Occipital lobe (tissue), 2 donors: Measurements from ENCODE around the gene SMIM27. TPM values are rescaled to one million over a fixed set of nuclear protein-coding genes. Genes with fewer than 3 reads are reported as not detected.
"Not testable (repeated sequence)": the region's sequence is repeated elsewhere in the genome, so short reads cannot be mapped to it uniquely, and the experiment has no call there.

Source experiments
- DNase-seq: peaks from one replicate; lab custom pipeline; 2025; lab: John Stamatoyannopoulos, UW
- total RNA-seq: library from RNA; depleted of rRNA; stranded (reverse); fragments of >200 nt; gene quantifications from one replicate; pipeline ENCODE4 v1.2.3, GENCODE V29; 2014

The SMIM27 gene
- total RNA-seq, 1 donor from 2014 or later, result 4.4 TPM

GRCh38 chr9:32596936-32597335 is 44.8 kb downstream of the SMIM27 start:
- no peak for DNase-seq

DNA sequence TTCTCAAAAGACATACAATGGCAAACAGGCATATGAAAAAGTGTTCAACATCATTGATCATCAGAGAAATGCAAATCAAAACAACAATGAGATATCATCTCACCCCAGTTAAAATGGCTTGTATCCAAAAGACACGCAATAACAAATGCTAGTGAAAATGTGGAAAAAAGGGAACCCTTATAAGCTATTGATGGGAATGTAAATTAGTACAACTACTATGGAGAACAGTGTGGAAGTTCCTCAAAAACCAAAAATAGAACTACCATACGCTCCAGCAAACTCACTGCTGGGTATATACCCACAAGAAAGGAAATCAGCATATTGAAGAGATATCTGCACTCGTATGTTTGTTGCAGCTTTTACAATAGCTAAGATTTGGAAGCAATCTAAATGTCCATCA is 46.9 kb downstream of the SMIM27 start:
- not testable (repeated sequence) for DNase-seq

Other genes starting within 250 kb of the SMIM27 start
- gene ACO1, start 167.7 kb upstream of the SMIM27 start, total RNA-seq, result 17.0 TPM
- gene RIGI, start 26.1 kb upstream of the SMIM27 start, total RNA-seq, result 10.9 TPM
- 49.9 TPM for gene TOPORS, start 259 bp downstream of the SMIM27 start, total RNA-seq
- gene NDUFB6, start 20.8 kb downstream of the SMIM27 start, total RNA-seq, result 43.2 TPM
- gene TAF1L, start 83.3 kb downstream of the SMIM27 start, total RNA-seq, result 0.78 TPM
- gene TMEM215, start 231.2 kb downstream of the SMIM27 start, total RNA-seq, result 1.1 TPM